22Rv1 (cell line): ENCODE measurements around the gene MINAR1.

Experiments used
- H3K27ac ChIP-seq: fragments of 450-650 bp; 2 replicates; pipeline ENCODE4 v1.5.1; 2017
- ZFX ChIP-seq: fragments of 450-650 bp; IDR thresholded peaks from 2 replicates; pipeline ENCODE4 v1.6.1; 2017; ENCODE audit warnings: antibody characterized with exemption, borderline replicate concordance
- TF ChIP-seq, protein P1 (sequence below): fragments of 450-650 bp; IDR thresholded peaks from 2 replicates; pipeline ENCODE4 v1.5.1; 2017; ENCODE audit warnings: mild to moderate bottlenecking

MINAR1 gene

DNA sequence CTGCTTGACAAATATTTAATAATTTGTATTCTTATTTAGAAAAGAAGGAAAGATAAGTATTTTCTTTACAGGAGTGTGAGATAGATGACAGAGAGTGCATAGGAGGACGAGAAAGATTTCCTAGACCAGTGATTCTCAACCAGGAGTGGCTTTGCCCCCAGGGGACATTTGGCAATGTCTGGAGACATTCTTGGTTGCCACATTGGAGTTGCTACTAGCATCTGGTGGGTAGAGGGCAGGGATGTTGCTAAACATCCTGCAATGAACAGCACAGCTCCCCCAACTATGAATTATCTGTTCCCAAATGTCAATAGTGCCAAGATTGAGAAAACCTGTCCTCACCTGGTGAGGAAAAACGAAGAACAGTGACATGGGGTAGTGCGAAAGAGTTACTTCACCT lies 30.8 kb upstream of the MINAR1 start:
- H3K27ac ChIP-seq: no peak overlapping the region
- TF ChIP-seq ZFX: no peak
- TF ChIP-seq, protein P1, sequence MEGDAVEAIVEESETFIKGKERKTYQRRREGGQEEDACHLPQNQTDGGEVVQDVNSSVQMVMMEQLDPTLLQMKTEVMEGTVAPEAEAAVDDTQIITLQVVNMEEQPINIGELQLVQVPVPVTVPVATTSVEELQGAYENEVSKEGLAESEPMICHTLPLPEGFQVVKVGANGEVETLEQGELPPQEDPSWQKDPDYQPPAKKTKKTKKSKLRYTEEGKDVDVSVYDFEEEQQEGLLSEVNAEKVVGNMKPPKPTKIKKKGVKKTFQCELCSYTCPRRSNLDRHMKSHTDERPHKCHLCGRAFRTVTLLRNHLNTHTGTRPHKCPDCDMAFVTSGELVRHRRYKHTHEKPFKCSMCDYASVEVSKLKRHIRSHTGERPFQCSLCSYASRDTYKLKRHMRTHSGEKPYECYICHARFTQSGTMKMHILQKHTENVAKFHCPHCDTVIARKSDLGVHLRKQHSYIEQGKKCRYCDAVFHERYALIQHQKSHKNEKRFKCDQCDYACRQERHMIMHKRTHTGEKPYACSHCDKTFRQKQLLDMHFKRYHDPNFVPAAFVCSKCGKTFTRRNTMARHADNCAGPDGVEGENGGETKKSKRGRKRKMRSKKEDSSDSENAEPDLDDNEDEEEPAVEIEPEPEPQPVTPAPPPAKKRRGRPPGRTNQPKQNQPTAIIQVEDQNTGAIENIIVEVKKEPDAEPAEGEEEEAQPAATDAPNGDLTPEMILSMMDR: no peak

DNA sequence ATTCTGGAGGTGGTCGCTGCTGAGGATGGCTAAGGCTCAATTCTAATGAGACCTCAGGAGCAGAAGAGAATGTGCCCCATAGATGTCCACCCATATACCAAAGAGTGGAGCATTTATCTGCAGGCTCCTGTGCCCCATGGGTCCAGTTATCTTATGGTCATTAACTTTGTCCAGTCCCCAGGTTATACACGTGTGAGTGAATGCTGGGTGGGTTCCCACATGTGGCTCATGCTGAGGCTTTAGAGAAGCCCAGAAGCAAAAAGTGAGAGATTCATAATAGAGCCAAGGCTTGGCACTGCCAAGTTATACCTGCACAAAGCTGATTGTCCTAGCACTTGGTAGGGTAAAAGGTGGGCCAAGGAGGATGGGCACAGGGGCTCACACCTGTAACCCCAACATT lies 30.0 kb upstream of the MINAR1 start:
- no peak overlapping the region for H3K27ac ChIP-seq
- TF ChIP-seq, protein P1: no peak
- no peak for TF ChIP-seq ZFX

DNA sequence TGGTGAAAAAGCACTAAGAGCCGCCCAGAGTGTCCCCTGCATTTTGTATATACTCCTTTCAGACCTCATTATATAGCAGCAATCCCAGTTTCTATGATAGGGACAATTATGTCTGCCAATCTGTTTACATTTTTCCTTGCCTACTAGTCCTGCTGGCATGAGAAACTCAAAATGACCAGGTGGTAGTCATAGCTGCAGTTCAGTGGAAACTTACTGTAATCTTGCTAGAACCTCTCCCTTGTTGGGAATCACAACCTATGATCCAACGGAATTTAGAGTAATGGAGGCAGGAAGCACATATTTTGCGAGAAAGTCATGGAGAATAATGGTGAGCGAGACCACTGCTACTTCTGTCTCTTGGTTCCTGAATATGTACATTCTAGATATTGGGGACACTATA lies 28.6 kb upstream of the MINAR1 start:
- no peak overlapping the region for H3K27ac ChIP-seq
- no peak for TF ChIP-seq ZFX
- TF ChIP-seq, protein P1: no peak

DNA sequence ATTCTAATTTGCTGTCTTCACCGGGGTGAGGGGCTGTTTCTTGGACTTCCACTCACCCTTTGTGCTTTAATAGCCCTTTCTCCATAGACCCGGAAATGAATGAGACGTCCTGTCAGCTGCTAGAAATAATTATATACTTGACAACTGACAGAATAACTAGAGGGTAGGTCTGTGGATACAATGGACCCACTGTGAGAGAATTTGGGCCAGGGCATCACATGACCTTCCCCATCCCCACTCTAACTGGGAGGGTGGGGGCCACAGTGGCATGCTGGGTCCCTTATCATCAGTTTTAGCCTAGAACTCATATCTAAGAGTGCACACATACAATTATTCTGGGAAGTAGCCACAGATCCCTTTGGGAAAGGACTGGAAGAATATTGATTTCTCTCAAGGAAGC lies 25.9 kb upstream of the MINAR1 start:
- no peak overlapping the region for H3K27ac ChIP-seq
- no peak for TF ChIP-seq ZFX
- TF ChIP-seq, protein P1: no peak

DNA sequence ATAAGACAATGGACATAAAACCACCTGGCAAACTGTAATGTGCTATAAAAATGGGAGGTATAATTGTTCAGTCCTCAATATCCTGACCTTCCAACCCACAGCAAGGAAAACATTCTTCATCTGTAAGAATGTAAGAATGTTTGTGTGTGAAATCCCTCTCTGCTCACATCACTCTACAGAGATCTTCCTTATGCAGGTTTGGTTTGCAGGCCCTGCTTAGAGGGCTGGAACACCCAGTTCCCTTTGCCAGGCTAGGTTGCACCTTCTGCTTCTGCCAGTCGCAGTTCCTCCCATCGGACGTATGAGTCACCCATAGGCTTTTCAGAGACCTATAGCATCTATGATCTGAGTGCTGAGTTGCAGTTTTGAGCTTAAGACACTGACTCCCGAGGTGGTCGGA lies 24.1 kb upstream of the MINAR1 start:
- no peak for TF ChIP-seq ZFX
- TF ChIP-seq, protein P1: no peak
- no peak overlapping the region for H3K27ac ChIP-seq

DNA sequence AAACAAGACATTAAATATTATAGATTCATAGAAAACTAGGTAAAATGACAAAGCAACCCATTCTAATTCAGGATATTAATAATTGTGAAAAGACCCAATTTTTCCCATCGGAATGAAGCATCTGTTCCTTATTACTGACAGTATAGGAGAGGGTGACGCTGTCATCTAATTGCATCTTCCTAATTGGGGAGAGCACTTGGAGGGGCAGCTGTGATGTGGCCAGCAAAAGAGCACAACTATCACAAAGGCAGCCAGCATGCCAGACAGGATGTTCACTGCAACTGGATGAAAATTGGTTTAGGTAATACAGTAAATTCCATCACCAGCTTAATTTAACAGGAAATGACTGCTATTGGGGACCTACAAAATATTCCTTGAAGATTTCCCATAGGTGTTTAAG lies 21.9 kb upstream of the MINAR1 start:
- no peak overlapping the region for H3K27ac ChIP-seq
- TF ChIP-seq, protein P1: no peak
- no peak for TF ChIP-seq ZFX

DNA sequence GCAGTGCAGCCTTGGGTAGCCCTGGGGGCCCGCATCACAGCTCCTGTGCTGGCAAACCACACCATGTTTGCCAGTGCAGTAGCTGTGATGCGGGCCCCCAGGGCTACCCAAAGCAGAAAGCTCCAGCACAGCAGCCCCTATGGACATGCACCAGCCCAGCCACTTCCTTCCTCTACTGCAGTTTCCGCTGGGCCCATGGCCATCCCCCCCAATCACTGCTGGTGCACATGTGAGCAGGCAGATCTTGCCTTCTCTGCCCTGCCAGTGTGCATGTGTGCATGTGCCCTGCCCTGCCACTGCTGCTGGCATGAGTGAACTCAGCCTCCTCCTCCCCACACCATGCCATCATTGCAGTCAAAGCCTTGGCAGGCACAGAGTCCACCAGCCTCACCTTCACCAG lies 20.1 kb upstream of the MINAR1 start:
- TF ChIP-seq, protein P1: no peak
- no peak for TF ChIP-seq ZFX
- no peak overlapping the region for H3K27ac ChIP-seq
